ENCODE results near the gene NLRP7. TPM values are rescaled to one million over a fixed set of nuclear protein-coding genes. Genes with fewer than 3 reads are reported as not detected.

NLRP7 gene
- total RNA-seq, 4 donors from 2014 or later, result not detected

DNA sequence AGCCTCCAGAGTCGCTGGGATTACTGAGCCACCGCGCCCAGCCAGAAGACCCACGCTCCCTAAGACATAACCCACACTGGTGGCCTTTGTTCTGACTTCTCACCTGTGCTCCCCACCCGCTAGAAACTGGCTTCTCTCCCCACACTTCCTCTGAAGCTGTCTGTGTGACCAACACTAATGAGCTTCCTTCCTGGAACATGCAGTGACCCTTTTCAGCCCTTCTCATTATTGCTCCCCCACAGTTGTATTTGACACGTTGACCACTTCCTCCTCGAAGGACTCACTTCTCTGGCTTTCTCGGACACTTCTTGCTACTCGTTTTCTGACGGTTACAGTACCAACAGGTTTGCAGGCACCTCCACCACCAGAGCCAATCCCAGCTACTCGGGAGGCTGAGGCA is 30.5 kb downstream of the NLRP7 start:
- TF ChIP-seq CTCF (IDR thresholded peaks at IDR 0.05; ENCODE audit: low read depth), result no peak

DNA sequence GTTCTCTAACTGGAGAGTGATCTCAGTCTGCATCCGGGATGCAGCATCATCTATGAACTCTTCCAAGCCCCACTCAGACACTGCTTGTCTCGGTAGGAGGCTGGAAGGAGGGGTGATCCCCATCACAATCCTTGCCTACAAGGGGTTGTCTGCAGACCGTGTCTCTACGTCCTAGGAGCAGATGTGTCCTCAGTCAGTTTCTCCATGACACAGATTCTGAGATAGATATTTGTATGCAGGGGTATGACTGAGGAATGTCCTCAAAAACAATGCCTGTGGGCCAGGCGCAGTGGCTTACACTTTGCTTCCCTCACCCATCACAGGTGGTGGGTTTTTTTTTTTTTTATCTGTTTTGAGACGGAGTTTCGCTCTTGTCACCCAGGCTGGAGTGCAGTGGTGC is 40.5 kb downstream of the NLRP7 start:
- TF ChIP-seq CTCF (IDR thresholded peaks at IDR 0.05; ENCODE audit: low read depth), result no peak

DNA sequence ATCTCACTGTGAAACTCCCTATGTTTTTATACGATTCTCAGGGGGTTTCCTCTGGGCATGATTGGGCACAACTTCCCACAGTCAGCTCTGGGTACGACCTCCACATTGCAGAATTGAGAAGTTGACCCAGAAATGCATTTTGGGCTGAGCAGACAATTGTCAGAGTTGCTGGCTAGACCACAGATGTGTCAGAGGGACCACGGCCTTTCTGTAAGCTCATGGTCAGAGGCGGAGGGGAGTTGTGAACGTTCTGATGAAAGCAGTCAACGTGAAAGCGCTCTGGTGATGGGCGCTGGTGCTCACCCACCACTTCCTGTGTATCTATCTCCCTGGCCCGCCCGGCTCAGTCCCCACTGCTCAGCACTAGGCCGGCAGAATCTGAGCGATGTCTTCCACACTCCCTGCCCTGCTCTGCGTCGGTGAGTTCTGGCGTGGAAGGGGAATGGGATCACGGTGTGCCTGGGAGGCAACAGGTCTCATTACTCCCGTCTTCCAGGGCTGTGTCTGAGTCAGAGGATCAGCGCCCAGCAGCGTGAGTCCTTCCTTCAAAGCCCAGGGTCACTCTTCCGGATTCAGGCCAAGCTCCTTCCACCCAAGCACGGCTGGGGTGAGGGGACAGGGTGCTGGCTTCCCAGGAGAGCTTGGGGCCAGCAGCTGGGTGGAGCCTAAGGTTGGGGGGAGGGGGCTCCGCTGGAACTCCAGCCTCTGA is 41.4 kb downstream of the NLRP7 start, which contains the start of gene NCR1:
Gene NCR1 (plus strand): TSS at position 346 of the 709 bp plus-strand sequence. CDS start 40 bp downstream, at position 386.
- no peak for TF ChIP-seq CTCF (IDR thresholded peaks at IDR 0.05; ENCODE audit: low read depth)

DNA sequence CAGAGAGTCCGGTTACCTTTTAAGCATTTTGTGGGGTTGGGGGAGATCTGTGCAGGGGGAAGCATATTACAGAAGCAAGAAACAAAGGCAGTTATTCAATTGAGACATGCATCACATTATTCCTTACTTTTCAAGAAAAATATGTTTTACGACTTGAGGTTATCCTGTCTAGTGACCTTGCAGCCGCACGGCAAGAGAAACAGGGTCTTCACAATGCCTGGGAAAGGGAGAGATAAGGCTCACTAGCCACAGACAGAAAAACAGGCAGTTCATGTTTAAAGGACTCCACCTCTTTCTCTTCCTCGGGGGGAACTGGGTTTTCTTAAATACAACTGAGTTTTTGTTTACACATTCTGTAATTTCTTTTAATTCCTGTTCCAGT is 41.9 kb downstream of the NLRP7 start:
- TF ChIP-seq CTCF (IDR thresholded peaks at IDR 0.05; ENCODE audit: low read depth), result no peak

DNA sequence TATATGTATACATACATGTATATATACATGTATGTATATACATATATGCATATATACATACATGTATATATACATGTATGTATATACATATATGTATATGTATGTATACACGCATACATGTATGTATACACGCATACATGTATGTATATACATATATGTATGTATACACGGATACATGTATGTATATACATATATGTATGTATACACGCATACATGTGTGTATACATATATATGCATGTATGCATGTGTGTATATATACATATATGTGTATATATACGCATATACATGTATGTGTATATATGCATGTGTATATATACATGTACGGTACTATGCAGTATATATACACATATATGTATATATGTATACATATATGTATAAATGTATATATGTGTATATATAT is 44.0 kb downstream of the NLRP7 start:
- TF ChIP-seq CTCF (IDR thresholded peaks at IDR 0.05; ENCODE audit: low read depth), result no peak

DNA sequence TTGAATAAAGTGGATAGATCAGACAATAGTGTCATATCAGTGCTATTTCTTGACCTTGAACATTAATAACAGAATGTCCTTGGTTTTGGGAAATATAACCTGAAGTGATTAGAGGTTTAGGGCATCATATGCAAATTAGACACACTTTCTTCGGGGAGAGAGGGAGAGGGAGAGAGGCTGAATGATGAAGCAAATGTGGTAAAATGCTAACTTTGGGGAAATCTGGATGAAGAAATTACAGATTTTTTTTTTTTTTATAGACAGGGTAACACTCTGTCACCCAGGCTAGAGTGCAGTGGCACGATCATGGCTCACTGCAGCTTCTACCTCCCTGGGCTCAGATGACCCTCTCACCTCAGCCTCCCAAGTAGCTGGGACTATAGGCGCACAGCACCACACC is 45.3 kb downstream of the NLRP7 start:
- no peak for TF ChIP-seq CTCF (IDR thresholded peaks at IDR 0.05; ENCODE audit: low read depth)

DNA sequence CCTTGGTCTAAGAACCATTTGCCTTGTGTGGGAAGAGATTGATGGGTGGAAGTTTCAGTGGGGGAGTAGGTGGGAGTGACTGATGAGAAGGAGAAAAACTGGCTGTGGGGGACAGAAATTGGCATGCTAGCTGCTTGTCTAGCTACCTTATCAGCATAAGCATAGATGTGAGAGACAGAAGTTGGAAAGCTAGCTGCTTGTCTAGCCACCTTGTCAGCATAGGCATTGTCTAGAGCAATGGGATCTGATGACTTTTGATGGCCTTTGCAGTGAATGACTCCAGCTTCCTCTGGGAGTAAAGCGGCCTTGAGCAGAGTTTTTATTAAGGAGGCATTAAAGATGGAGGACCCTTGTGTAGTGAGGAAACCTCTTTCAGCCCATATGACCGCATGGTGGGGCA is 51.3 kb downstream of the NLRP7 start:
- no peak for TF ChIP-seq CTCF (IDR thresholded peaks at IDR 0.05; ENCODE audit: low read depth)

Data from subcutaneous adipose tissue (tissue), 4 donors.